WTC11 (cell line): Measurements from ENCODE around the gene LGALS7. TPM values are rescaled to one million over a fixed set of nuclear protein-coding genes. Genes with fewer than 3 reads are reported as not detected.

ENCODE experiments used
- ATAC-seq: fragments of 200-7000 bp; cut with Tn5 transposase; 2 replicates; pipeline ENCODE4 v1.10.0; 2021; ENCODE audit warnings: mild to moderate bottlenecking, moderate library complexity
- CTCF ChIA-PET: fragments of 300-600 bp; sonication (Branson Sonifier 250); formaldehyde crosslinking; loops from one replicate; lab custom pipeline; 2021; ENCODE audit warnings: antibody characterized with exemption; lab: Charles Lee
- POLR2A ChIA-PET: fragments of 350-600 bp; sonication (Branson Sonifier 250); formaldehyde crosslinking; loops from one replicate; lab custom pipeline; 2021; ENCODE audit warnings: antibody characterized with exemption; lab: Charles Lee
- DNase-seq: peaks from one replicate; pipeline ENCODE4 v3.0.0; 2021; ENCODE audit warnings: low spot score
- H3K27ac Mint-ChIP-seq: 2 replicates; pipeline ENCODE4 v1.8.0; 2021; ENCODE audit warnings: mixed read lengths
- H3K27me3 Mint-ChIP-seq: 2 replicates; pipeline ENCODE4 v1.8.0; 2021; ENCODE audit warnings: low read depth, mild to moderate bottlenecking, moderate library complexity, mixed read lengths
- H3K36me3 Mint-ChIP-seq: 2 replicates; pipeline ENCODE4 v1.8.0; 2021; ENCODE audit warnings: mixed read lengths
- H3K4me1 Mint-ChIP-seq: 2 replicates; pipeline ENCODE4 v1.8.0; 2022; ENCODE audit warnings: mixed read lengths
- H3K4me3 Mint-ChIP-seq: 2 replicates; pipeline ENCODE4 v1.8.0; 2021; ENCODE audit warnings: mild to moderate bottlenecking, moderate library complexity, mixed read lengths
- H3K9me3 Mint-ChIP-seq: 2 replicates; pipeline ENCODE4 v1.8.0; 2021; ENCODE audit warnings: mixed read lengths
- ATF1 ChIP-seq: sonication (generic); formaldehyde crosslinking; IDR thresholded peaks from 2 replicates; pipeline ENCODE4 v1.8.1; 2023; ENCODE audit warnings: mild to moderate bottlenecking, moderate library complexity, missing genetic modification reagents
- ATF3 ChIP-seq: sonication (generic); formaldehyde crosslinking; conservative IDR thresholded peaks from 2 replicates; pipeline ENCODE4 v1.8.1; 2022; ENCODE audit warnings: mild to moderate bottlenecking, missing genetic modification reagents
- CBFB ChIP-seq: sonication (generic); formaldehyde crosslinking; IDR thresholded peaks from 2 replicates; pipeline ENCODE4 v1.8.1; 2022; ENCODE audit warnings: mild to moderate bottlenecking, low read depth, missing genetic modification reagents
- ELF4 ChIP-seq: sonication (generic); formaldehyde crosslinking; IDR thresholded peaks from 2 replicates; pipeline ENCODE4 v1.8.1; 2022; ENCODE audit warnings: low read depth, mild to moderate bottlenecking, moderate library complexity, missing genetic modification reagents
- ESRRA ChIP-seq: sonication (generic); formaldehyde crosslinking; IDR thresholded peaks from 2 replicates; pipeline ENCODE4 v1.8.1; 2022; ENCODE audit warnings: mild to moderate bottlenecking, missing genetic modification reagents, borderline replicate concordance
- GRHL2 ChIP-seq: fragments of 250-450 bp; sonication (Bioruptor Pico); IDR thresholded peaks from 2 replicates; pipeline ENCODE4 v1.8.0; 2022; ENCODE audit warnings: mild to moderate bottlenecking, moderate library complexity; ENCODE audit not compliant: insufficient replicate concordance, severe bottlenecking
- GTF2I ChIP-seq: fragments of 250-450 bp; sonication (Bioruptor Pico); conservative IDR thresholded peaks from 2 replicates; pipeline ENCODE4 v1.4.0; 2021; ENCODE audit warnings: mild to moderate bottlenecking
- HMGXB4 ChIP-seq: sonication (generic); formaldehyde crosslinking; IDR thresholded peaks from 2 replicates; pipeline ENCODE4 v1.8.1; 2023; ENCODE audit warnings: mild to moderate bottlenecking, moderate library complexity, missing genetic modification reagents
- JUN ChIP-seq: sonication (generic); formaldehyde crosslinking; IDR thresholded peaks from 2 replicates; pipeline ENCODE4 v1.8.0; 2023; ENCODE audit warnings: mild to moderate bottlenecking, missing genetic modification reagents
- KAT7 ChIP-seq: sonication (generic); formaldehyde crosslinking; IDR thresholded peaks from 2 replicates; pipeline ENCODE4 v1.8.1; 2023; ENCODE audit warnings: missing genetic modification reagents, mild to moderate bottlenecking, borderline replicate concordance
- NR3C1 ChIP-seq: sonication (generic); formaldehyde crosslinking; conservative IDR thresholded peaks from 2 replicates; pipeline ENCODE4 v1.8.1; 2023; ENCODE audit warnings: low read depth, mild to moderate bottlenecking, missing genetic modification reagents
- TCF7 ChIP-seq: sonication (generic); formaldehyde crosslinking; IDR thresholded peaks from 2 replicates; pipeline ENCODE4 v1.8.0; 2022; ENCODE audit warnings: mild to moderate bottlenecking, low read depth, missing genetic modification reagents, moderate library complexity
- USF2 ChIP-seq: sonication (generic); formaldehyde crosslinking; IDR thresholded peaks from 2 replicates; pipeline ENCODE4 v1.8.1; 2023; ENCODE audit warnings: mild to moderate bottlenecking, missing genetic modification reagents, moderate library complexity
- ZBTB21 ChIP-seq: sonication (generic); formaldehyde crosslinking; IDR thresholded peaks from 2 replicates; pipeline ENCODE4 v1.8.1; 2023; ENCODE audit warnings: mild to moderate bottlenecking, missing genetic modification reagents, borderline replicate concordance
- ZBTB43 ChIP-seq: sonication (generic); formaldehyde crosslinking; IDR thresholded peaks from 2 replicates; pipeline ENCODE4 v1.8.1; 2023; ENCODE audit warnings: mild to moderate bottlenecking, missing genetic modification reagents
- ZMAT4 ChIP-seq: fragments of 250-450 bp; sonication (Bioruptor Pico); IDR thresholded peaks from 2 replicates; pipeline ENCODE4 v1.9.0; 2021; ENCODE audit warnings: mild to moderate bottlenecking
- ZNF232 ChIP-seq: sonication (generic); formaldehyde crosslinking; IDR thresholded peaks from 2 replicates; pipeline ENCODE4 v1.8.0; 2022; ENCODE audit warnings: mild to moderate bottlenecking, missing genetic modification reagents
- ZNF317 ChIP-seq: sonication (generic); formaldehyde crosslinking; IDR thresholded peaks from 2 replicates; pipeline ENCODE4 v1.8.1; 2023; ENCODE audit warnings: low read depth, mild to moderate bottlenecking, moderate library complexity, missing genetic modification reagents, borderline replicate concordance
- ZNF396 ChIP-seq: fragments of 250-450 bp; sonication (Bioruptor Pico); IDR thresholded peaks from 2 replicates; pipeline ENCODE4 v1.8.0; 2021; ENCODE audit warnings: mild to moderate bottlenecking, moderate library complexity, borderline replicate concordance
- ZNF532 ChIP-seq: fragments of 250-450 bp; sonication (Bioruptor Pico); IDR thresholded peaks from 2 replicates; pipeline ENCODE4 v1.9.0; 2021; ENCODE audit warnings: mild to moderate bottlenecking, borderline replicate concordance
- total RNA-seq: library from RNA; stranded (reverse); gene quantifications from 3 replicates; pipeline ENCODE4 v1.2.3, GENCODE V29; 2021

Gene LGALS7
- total RNA-seq, 1 experiment from 2014 or later: 2.3 TPM

GRCh38 chr19:38726761-38727301 lies 46.5 kb downstream of the LGALS7 start:
- Mint-ChIP-seq H3K27me3 (no peaks in the 10 kb centered on the region), H3K27ac (no peak overlapping the region), H3K4me1 (peaks cover 3% of the 10 kb centered on the region), H3K9me3 (no peaks in the 10 kb centered on the region), H3K36me3 (peaks cover 47% of the 10 kb centered on the region), H3K4me3 (no peak overlapping the region)
- CTCF ChIA-PET: interaction anchor here (1.1 kb wide), 1 partner anchor 203 kb away, joined by 4 read pairs; the partner anchor contains the start of genes MRPS12 and SARS2
- DNase-seq (no peak), ATAC-seq (no peak)
- POLR2A ChIA-PET: interaction anchor here (0.7 kb wide), 1 partner anchor 107 kb away, joined by 3 read pairs; no protein-coding TSS in a partner anchor
- no peak for TF ChIP-seq USF2
- no peak for TF ChIP-seq NR3C1 (CRISPR knock-in tag)
- TF ChIP-seq ESRRA (CRISPR knock-in tag): no peak
- no peak for TF ChIP-seq ELF4 (CRISPR knock-in tag)
- TF ChIP-seq GTF2I (CRISPR knock-in tag): no peak
- no peak for TF ChIP-seq ZMAT4 (CRISPR knock-in tag)
- no peak for TF ChIP-seq KAT7 (CRISPR knock-in tag)
- no peak for TF ChIP-seq ZNF396 (CRISPR knock-in tag)
- no peak for TF ChIP-seq TCF7 (CRISPR knock-in tag)
- TF ChIP-seq ATF1 (CRISPR knock-in tag): no peak
- no peak for TF ChIP-seq HMGXB4
- no peak for TF ChIP-seq ZNF232 (CRISPR knock-in tag)
- no peak for TF ChIP-seq ZBTB43 (CRISPR knock-in tag)
- no peak for TF ChIP-seq ZNF532 (CRISPR knock-in tag)
- no peak for TF ChIP-seq ZBTB21 (CRISPR knock-in tag)
- TF ChIP-seq ZNF317: no peak
- TF ChIP-seq JUN: no peak

GRCh38 chr19:38726284-38726673 lies 47.0 kb downstream of the LGALS7 start:
- TF ChIP-seq KAT7 (CRISPR knock-in tag) (no peak), ATF1 (CRISPR knock-in tag) (no peak), ATF3 (CRISPR knock-in tag) (no peak), ELF4 (CRISPR knock-in tag) (no peak), CBFB (CRISPR knock-in tag) (no peak), GRHL2 (CRISPR knock-in tag) (no peak)
- TF ChIP-seq, all 79 proteins: peak for 0
- ATAC-seq (no peak), DNase-seq (no peak)
- Mint-ChIP-seq H3K4me1 (peaks cover 3% of the 10 kb centered on the region), H3K27ac (no peak overlapping the region), H3K36me3 (peaks cover 49% of the 10 kb centered on the region), H3K27me3 (no peaks in the 10 kb centered on the region), H3K4me3 (no peak overlapping the region), H3K9me3 (no peaks in the 10 kb centered on the region)
- POLR2A ChIA-PET: interaction anchor here (0.7 kb wide), 1 partner anchor 107 kb away, joined by 3 read pairs; no protein-coding TSS in a partner anchor
- CTCF ChIA-PET: interaction anchor here (0.7 to 1.1 kb wide), 4 partner anchors 57 to 324 kb away, joined by 3 to 4 read pairs (median 4); partner anchors contain the start of genes FAM98C, MRPS12 and SARS2
